Stimulated activated CD8-positive, alpha-beta memory T cell treated with anti-CD3 and anti-CD28 coated beads, Interleukin-12 subunit alpha, Interleukin-12 subunit beta, amount 100 ng/mL, for 1 hour (primary cell): ENCODE data around the gene ADGRG3.

ENCODE experiments used
- DNase-seq: peaks from one replicate; pipeline ENCODE4 v3.0.0-alpha.2; 2020; ENCODE audit warnings: low read depth

The ADGRG3 gene, protein sequence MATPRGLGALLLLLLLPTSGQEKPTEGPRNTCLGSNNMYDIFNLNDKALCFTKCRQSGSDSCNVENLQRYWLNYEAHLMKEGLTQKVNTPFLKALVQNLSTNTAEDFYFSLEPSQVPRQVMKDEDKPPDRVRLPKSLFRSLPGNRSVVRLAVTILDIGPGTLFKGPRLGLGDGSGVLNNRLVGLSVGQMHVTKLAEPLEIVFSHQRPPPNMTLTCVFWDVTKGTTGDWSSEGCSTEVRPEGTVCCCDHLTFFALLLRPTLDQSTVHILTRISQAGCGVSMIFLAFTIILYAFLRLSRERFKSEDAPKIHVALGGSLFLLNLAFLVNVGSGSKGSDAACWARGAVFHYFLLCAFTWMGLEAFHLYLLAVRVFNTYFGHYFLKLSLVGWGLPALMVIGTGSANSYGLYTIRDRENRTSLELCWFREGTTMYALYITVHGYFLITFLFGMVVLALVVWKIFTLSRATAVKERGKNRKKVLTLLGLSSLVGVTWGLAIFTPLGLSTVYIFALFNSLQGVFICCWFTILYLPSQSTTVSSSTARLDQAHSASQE

DNA sequence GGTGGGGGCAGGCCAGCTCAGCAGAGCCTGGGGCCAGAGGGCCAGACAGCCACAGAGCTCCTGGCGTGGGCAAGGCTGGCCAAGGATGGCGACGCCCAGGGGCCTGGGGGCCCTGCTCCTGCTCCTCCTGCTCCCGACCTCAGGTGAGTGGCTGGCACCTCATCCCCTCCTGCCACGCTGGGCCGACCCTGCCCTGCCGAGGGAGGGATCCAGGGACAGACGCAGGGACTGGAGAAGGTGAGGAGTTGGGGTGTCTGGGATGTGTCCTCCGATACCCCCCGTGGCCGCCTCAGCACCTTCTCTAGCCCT is at the start of gene ADGRG3:
TSS of gene ADGRG3 (plus strand) at position 44 of the 309 bp plus-strand sequence. CDS start at position 86, 42 bp downstream.
- DNase-seq: no peak

DNA sequence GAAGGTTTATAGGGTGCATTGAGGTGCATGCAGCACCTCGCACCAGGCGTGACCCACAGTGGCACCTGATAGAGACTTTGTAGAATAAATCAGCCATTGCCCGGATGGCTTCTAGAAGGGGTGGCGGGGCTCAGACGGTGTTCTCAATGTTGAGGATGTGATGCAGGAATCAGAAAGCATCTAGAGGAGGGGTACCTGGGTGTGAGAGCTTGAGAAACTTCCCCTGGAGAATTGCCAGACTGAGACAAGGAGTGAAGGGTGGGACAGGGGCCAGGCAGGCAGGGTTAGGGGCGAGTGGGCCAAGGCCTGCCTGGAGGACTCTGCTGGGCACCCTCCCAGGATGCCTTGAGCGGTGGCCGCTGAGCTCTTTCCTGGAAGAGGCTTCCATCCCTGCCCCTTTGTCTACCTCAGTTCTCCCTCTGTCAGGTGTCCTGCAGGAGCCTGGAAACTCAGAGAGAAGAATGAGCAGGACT is 48.9 kb upstream of the ADGRG3 start:
- DNase-seq: no peak

DNA sequence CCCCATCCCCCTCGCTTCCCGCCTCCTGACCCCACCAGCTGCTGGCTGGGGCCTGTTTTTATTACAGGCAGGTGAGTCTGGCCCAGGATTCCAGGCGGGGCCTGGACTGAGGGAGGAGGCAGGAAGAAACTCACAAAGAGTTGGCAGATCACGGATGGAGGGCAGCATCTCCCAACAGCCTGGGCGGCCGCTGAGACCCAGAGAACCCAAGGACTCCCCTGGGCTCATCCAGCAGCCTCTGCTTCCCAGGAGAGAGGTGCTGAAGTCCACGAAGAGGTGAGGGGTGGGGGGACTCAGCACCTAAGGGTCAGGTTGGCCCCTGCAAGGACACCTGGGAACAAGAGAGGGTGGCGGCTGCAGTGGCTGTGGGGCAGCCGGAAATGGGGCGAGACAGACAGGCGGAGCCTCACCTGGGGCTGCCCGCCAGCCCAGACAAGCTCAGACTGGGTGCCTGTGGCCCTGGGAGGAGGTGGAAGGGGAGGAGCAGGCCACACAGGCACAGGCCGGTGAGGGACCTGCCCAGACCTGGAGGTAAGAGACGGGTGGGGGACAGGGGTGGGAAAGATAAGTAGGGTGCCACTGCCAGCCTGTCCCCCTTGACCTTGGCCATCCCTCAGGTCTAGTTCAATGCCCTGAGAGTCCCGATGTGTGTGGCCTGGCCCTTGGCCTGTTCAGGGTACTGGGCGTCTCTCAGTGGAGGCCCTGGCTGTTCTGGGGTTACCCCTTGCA is 48.3 kb upstream of the ADGRG3 start:
- DNase-seq: no peak

DNA sequence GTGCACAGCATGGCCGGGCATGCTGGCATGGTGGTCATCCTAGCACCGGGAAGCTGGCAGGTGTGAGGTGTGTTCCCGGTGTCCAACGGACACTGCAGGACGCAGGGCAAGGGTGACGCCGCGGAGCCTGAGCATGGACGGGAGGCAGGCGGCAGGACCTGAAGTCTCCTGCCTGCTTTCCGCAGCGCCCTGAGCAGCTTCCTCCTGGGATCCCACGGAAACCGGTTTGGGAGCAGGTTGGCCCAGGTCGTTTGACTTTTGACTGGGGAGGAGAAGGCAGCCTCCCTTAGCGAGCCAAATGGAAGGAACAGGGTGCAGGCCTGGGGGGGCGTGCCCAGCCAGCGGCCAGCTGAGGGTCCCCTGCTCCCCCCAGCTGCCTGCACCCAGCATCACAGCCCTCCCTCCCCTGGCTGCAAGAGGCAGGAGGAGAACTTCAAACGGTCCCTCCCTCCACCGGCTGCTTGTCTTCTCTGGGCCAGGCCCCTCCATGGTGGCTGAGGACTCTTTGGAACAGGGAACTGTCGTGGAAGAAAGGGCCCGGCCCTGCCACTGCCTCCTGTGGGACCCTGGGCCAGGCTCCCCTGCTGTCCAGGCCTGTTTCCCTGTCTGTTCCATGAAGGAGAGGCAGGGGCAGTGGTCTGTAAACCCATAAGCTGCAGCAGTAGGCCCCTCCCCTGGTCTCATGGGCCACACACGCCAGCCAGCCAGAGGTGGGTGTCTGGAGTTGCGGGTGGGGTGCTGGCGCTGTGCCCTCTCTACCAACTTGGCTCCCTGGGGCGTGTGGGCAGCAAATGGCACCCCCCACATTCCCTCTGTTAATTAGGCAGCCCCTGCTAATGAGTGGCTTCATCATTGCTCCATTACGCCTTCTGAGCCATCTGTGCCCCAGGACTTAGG is 47.5 kb upstream of the ADGRG3 start:
- no peak for DNase-seq

DNA sequence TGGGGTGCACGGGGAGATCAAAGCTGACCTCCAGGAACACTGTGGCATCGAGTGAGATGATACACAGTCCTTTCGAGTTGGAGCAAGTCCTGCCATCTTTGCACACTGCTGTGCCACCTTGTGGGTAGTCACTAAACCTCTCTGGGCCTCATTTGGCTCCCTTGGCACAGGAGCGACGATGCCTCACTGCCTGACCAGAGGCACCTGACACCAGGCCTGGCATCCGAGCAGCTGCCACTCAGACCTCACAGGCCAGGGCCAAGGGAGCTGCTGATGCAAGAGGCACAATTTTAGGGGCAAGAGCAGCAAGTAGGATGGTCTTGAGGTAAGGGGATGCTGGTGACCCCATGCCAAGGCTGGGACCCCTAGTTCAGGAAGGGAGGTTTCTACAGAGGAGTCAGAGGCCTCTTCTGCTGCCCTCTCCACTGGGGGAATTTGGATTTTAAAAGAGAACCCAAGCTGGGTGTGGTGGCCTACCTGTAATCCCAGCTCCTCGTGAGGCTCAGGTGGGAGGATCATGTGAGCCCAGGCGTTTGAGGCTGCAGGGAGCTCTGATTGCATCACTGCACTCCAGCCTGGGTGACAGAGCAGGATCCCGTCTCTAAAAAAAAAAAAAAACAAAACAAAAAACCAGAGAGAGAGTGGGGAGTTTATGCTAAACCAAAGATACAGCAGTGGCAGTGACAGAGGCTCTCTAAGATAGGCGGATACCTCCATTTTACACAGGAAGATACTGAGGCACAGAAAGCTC is 46.4 kb upstream of the ADGRG3 start:
- DNase-seq: no peak

DNA sequence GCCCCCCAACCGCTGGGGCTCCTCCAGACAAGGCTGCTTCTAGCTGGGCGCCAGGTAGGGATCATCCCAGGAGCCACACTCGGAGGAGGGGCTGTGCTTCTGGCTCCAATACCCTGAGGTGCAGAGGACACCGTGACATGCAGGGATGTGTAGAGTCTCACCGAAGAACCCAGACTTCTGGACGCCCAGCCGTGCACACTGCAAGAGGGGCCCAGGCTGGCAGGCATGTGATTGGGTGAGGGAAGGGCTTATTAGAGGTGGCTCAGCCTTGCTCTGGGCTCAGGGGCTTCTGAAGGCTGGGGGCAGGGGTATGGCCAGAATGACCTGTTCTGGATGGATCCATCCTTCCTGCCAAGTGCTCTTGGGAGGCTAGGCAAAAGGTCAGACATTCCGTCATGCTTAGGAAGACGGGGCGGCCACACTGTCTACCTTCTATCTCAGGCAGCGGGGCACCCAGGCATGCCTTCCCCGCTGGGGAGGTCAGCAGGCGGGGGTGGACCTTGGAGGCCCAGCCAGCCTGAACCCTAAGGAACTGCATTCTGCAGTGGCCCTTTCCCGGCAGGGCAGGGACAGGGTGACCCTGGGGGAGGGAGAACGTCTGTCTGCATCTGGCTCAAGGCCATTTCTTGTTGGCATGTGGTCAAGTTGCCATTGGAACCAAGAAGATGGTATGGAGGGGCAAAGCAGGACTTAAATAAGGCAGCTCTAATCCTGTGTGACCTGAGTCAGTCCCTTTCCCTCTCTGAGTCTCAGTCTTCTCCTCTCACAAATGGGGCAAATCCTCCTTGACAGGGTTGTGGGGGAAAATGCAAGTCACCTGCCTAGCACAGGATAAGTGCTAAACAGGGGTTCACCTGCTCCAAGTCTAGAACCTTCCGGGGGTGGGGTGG is 45.5 kb upstream of the ADGRG3 start:
- no peak for DNase-seq

DNA sequence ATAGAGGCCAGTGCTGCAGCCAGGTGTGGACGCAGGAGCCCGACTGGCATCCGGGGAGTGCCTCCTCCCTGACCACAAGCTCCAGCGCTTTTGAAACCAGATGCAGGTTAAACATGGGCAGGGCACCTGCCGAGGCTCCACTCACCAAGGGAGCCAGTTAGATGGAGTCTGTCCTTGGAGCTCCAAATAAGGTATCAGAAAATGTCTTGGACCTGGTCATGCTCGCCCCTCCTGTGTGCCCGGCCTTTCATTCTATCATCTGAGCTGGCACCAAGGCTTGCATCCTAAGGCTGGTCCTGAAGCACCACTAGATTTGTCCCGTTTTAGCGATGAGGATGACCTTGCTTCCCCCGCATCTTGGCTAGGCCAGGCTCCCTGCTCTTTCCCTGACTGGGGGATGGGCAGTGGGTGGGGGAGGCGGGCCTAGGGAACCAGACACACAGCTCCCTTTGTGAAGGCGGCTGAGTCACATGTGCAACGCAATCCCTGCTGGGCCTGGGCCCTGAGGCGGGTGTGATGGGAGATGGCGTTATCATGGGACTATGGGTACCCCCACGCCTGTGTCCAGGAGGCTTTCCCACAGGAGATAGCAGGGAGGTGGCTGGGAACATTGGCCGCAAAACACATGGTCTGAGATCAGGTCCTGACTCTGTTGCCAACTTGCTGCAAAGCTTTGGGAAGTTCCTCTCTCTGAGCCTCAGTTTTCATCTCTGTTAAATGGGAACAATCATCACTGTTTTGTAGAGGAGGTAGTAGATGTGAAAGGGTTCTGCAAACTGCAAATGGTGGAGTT is 44.7 kb upstream of the ADGRG3 start:
- no peak for DNase-seq

DNA sequence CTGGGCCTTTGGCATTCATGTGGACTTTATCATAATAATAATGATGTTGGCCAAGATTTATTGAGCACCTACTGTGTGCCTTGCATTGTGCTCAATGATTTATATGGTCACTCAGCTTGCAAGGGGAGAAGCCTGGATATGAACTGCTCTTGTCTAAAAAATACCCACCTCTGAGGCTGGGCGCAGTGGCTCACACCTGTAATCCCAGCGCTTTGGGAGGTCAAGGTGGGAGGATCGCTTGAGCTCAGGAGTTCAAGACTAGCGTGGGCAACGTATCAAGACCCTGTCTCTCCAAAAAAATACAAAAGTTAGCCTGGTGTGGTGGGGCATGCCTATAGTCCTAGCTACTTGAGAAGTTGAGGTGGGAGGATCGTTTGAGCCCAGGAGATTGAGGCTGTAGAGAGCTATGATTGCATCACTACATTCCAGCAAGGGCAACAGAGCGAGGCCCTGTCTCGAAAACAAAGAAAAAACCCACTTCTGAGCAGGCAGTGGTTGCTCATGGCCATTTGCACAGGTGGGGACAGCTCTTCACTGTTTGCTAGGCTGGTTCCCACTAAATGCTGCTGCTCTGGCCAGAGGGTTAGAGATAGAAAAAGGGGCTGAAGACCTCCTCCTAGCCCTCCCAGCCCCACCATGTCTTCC is 43.9 kb upstream of the ADGRG3 start:
- DNase-seq: no peak

DNA sequence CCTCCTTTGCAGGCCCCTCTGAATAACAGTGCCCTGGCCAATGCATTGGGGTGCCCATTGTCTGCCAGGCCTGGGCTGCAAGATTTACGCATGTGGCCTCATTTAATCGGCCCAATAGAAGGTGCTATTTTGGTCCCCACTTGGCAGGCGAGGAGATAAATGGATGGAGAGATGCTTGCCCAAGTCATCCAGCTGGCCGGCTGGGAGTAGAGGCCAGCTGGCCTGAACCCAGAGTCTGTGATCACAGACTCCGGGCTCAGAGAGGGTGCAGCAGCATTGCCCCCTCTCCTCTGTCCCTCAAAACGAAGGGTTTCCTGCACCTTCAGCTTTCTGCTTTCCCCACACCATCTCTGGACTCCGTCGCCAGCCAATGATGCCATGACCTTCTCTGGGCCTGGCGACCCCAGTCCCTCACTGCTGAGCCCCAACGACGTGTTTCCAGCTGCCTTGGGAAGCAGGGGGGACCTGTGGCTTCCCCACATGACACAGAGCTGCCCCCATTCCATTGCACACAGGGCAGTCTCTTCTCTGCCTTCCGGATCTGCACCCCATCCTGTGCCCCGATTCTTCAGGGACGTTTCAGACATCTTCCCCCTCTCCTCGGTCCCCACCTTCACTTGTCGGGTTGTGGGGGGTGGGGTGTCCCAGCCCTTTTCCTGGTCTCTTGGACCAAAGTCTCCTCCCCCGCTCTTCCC is 43.2 kb upstream of the ADGRG3 start:
- DNase-seq: no peak

DNA sequence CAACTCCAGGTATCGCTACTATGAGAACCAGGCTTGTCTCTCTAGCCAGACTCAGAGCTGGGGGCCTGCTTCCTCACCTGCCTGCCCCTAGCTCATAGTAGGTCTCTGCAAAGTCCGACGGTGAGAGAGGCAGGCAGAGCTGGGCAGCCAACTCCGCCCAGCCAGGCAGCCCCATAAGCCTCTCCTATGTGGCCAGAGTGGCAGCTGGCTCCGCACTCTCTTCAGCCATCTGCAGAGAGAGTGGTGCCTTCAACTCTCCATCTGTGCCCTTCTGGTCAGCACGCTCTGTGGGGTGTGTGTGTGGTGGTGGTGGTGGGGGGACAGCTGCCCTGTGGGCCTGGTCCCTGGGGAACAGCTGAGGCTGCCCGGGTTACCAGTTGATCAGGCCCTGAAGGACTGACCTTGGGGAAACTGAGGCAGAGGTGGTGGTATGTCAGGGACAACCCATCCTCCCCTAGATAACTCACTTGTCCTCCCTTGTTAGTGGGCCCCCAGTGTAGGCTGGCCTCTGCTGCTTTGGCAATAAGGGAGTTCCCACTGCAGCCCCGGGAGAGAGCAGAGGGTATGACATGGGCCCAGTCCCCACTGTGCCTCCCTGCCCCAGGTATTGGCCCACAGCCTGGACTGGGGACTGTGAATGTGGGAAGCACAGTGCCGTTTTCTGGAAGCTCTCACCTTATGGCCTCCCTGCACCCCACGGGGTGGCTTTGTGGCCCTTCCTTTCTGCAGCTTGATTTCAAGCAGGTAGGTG is 41.5 kb upstream of the ADGRG3 start:
- no peak for DNase-seq

DNA sequence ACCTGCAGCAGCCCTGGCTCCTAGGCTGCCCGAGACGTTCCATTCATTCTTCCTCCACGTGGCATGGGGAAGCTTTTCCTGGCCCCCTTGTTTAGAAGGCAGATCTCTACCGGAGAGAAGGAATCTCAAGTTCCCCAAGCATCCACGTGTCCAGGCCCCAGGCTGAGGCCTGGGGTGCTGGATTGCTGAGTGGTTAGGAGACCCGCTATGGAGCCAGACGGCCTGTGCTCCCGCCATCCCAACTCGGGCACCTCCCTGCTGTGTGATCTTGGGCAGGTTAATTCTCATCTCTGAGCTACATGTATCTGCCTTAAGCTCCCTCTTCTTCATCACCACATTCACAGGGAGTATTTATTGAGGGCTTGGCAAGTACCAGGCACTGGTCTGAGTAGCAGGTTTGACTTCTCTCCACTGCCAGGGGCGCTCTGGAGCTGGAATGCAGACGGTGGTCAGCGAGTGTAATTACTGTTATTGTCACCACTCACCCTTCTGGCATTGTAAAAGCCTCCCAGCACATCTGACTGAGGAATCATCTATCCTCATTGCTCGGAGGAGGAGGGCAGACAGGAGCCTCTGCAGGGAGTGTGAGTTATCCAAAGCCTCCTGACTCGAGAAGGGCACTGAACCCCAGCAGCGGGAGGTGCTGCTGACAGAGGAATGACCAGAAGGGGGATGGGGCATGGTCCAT is 40.8 kb upstream of the ADGRG3 start:
- no peak for DNase-seq

DNA sequence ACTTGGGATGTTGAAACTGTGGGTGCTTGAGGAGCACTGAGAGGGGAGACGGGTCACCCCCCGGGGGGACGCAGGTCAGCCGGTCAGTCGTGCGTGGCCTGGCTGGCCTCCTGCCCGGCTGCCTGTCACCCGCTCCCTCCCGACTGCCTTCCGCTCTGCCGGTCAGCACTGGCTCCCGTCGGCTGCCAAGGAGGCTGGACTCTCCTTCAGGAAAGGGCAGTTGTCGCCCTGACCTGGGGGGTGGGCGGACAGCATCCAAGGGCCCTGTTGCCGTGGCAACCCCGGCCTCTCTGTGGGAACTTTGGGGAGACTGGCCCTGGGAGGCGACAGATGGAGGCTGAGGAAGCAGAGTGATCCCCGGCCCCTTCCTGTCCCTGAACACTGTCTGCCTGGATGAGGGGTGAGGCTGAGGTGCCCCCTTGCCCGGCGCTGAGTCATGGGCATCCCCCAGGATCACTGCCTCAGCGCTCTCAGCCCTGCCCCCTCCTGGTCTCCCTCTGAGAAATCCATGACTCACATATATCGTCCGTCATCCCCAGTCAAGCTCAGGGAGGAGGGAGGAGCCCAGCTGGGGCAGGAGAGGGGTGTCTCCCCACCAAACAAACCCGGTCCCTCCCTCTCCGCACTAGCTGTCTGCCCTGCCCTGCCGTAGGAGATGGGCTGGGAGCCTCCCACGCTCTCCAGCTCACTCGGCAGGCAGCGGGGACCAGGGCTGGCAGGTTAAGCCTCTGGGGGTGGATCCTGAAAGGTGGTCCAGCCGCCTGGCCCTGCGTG is 39.9 kb upstream of the ADGRG3 start, which contains the start of gene ADGRG1:
TSS of gene ADGRG1 (plus strand) at position 623 of the 774 bp plus-strand sequence. CDS start 21,658 bp downstream, outside the sequence.
- DNase-seq: no peak

DNA sequence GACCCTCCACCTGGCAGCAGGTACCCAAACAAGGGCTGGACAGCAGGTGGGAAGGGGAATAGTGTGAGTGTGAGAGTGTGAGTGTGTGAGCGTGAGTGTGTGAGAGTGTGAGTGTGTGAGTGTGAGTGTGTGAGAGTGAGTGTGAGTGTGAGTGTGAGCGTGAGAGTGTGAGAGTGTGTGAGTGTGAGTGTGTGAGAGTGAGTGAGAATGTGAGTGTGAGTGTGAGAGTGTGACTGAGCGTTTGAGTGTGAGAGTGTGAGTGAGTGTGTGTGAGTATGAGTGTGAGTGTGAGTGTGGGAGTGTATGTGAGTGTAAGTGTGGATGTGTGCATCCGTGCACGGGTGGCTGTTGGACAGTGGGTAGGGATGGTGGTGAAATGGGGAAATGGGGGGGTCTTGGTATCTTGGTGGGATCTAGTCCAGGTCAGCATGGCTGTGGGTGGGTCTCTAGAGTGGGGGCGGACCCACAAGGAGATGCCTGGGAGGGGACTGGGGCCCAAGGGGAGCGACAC is 39.3 kb upstream of the ADGRG3 start:
- no peak for DNase-seq

DNA sequence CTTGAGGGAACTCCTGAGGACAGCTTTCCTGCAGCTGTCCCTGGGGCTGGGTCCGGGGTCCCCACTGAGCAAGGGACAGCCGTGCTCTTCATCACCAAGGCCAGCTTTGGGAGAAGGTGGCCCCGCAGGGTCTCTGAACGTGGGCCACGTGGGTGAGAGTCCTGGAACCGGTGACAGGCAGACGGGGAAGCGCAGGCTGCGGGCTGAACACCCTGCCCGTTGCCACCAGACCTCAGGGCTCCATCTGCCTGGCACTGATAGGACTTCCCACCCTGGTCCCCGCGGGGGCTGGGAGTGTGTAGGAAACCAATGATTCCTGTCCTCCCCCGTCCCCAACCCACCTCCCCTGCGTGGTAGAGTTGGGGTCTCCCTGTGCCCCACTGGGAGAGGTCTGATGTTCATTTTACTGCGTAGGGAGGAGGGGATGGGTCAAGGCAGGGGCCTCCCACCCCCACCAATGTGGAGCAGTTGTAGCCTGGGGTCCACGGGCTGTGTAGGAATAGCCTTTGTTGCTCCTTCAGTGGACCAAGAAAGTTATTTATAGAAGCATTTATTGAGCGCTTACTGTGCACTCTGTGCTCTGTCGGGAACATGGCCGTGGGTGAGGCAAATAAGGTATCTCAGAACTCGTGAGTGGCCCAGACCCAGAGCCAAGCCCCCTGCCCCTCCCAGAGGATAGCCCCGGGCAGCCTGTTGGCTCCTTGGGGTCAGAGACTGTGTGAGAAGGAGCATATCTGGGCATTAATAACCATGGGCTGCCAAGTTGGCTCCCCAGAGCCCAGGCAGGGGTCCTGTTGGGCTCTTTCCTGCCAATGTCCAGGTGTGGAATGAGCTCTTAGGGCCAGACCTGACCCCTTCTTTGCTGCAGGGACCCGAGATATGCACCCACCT is 38.3 kb upstream of the ADGRG3 start:
- DNase-seq: no peak

DNA sequence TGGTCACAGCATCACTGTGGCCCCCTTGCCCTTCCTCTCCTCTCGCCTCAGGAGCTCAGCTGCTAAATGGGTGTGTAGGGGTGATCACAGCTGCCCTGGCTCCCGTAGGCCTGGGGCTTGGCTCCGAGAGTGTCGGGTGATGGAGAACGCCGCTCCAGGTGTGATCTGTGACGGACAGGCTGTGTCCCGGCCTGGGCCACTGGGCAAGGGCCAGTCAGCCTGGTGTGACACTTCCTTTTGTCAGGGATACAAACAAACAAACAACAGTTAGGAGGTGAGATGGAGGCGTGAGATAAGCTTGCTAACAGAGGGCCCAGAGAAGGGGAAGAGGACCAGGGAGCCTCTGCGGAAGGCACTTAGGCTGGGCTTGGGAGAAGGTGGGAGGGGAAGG is 37.7 kb upstream of the ADGRG3 start:
- no peak for DNase-seq
